ENCODE data around the gene ERBB4.

GRCh38 chr2:212013626-212014025, 525.0 kb downstream of the ERBB4 start:
- no peak for TF ChIP-seq CTCF (IDR thresholded peaks at IDR 0.05)
- no peak for TF ChIP-seq SIN3A (IDR thresholded peaks at IDR 0.05; ENCODE audit: borderline replicate concordance, insufficient read depth, low read depth, low read length)
- no peak for TF ChIP-seq POLR2AphosphoS5 (IDR thresholded peaks at IDR 0.05; ENCODE audit: low read depth, low read length)
- TF ChIP-seq REST (IDR thresholded peaks at IDR 0.05; ENCODE audit: insufficient read depth in 1 of 2, low read depth in 2 of 2, low read length in 1 of 2): no peak
